A549 (cell line): ENCODE data around the gene ASAP2.

Experiments
- ATOH8 ChIP-seq: fragments of 250-450 bp; sonication (Bioruptor Pico); IDR thresholded peaks from 2 replicates; pipeline ENCODE4 v1.5.0; 2020; ENCODE audit warnings: low read depth, mild to moderate bottlenecking, moderate library complexity
- CEBPB ChIP-seq, 2 experiments: fragments of >200 bp in 1 of 2; sonication (Bioruptor Twin) in 1 of 2; formaldehyde crosslinking in 1 of 2; IDR thresholded peaks; 2 replicates each; pipeline ENCODE4 v1.6.1; 2012 to 2016
- CTCF ChIP-seq: fragments of >200 bp; sonication (Bioruptor Twin); formaldehyde crosslinking; IDR thresholded peaks from 3 replicates; pipeline ENCODE4 v1.5.1; 2016
- EP300 ChIP-seq, 2 experiments: fragments of >200 bp; sonication (Bioruptor Twin); formaldehyde crosslinking; IDR thresholded peaks; 2 replicates in 1 of 2; 3 replicates in 1 of 2; pipeline ENCODE4 v1.6.1; 2016 to 2017
- ESRRA ChIP-seq: fragments of 150-350 bp; IDR thresholded peaks from 2 replicates; pipeline ENCODE4 v1.6.1; 2014; ENCODE audit warnings: mild to moderate bottlenecking, low read length, borderline replicate concordance
- HDAC2 ChIP-seq: fragments of 200-600 bp; sonication (generic); IDR thresholded peaks from 2 replicates; pipeline ENCODE4 v1.6.1; 2016
- JUNB ChIP-seq: fragments of >200 bp; sonication (Bioruptor Twin); formaldehyde crosslinking; IDR thresholded peaks from 2 replicates; pipeline ENCODE4 v1.6.1; 2016
- KDM1A ChIP-seq: fragments of 200-600 bp; sonication (generic); IDR thresholded peaks from 2 replicates; pipeline ENCODE4 v1.6.1; 2016; ENCODE audit warnings: low read depth, mild to moderate bottlenecking
- MAZ ChIP-seq: fragments of 150-350 bp; IDR thresholded peaks from 2 replicates; pipeline ENCODE4 v1.6.1; 2014; ENCODE audit warnings: antibody characterized with exemption, low read depth, low read length, borderline replicate concordance
- POLR2A ChIP-seq: IDR thresholded peaks from 2 replicates; pipeline ENCODE4 v1.6.1; 2012; ENCODE audit warnings: mild to moderate bottlenecking, low read length
- USF2 ChIP-seq: fragments of 450-650 bp; IDR thresholded peaks from 2 replicates; pipeline ENCODE4 v1.6.1; 2014; ENCODE audit warnings: antibody characterized with exemption
- ZSCAN20 ChIP-seq: fragments of 250-450 bp; sonication (Bioruptor Pico); IDR thresholded peaks from 2 replicates; pipeline ENCODE4 v1.8.0; 2022; ENCODE audit warnings: mild to moderate bottlenecking, moderate library complexity

- TF ChIP-seq ZSCAN20 = no peak
- TF ChIP-seq POLR2A = no peak
- no peak for TF ChIP-seq HDAC2
- no peak for TF ChIP-seq JUNB
- TF ChIP-seq CTCF = no peak; the same call in 2 of the 3 replicates
- no peak for TF ChIP-seq KDM1A
- no peak for TF ChIP-seq MAZ
- no peak for TF ChIP-seq EP300 (IDR thresholded peaks at IDR 0.05)
- TF ChIP-seq ATOH8 = no peak
- TF ChIP-seq USF2 = no peak
- TF ChIP-seq CEBPB (IDR thresholded peaks at IDR 0.05) = no peak
- TF ChIP-seq ESRRA = no peak
Measured at GRCh38 chr2:9247177-9247576, 40.6 kb downstream of the ASAP2 start.
